K562 (cell line): ENCODE measurements around the gene SLC26A5. TPM values are rescaled to one million over a fixed set of nuclear protein-coding genes. Genes with fewer than 3 reads are reported as not detected.

ENCODE experiments used
- BRD4 ChIP-seq: fragments of 200-600 bp; sonication (generic); IDR thresholded peaks from 2 replicates; pipeline ENCODE4 v1.6.1; 2017; ENCODE audit warnings: inconsistent platforms
- CREB5 ChIP-seq: fragments of 250-450 bp; sonication (Bioruptor Pico); IDR thresholded peaks from 2 replicates; pipeline ENCODE4 v1.5.0; 2020; ENCODE audit warnings: mild to moderate bottlenecking
- PURB ChIP-seq: sonication (generic); formaldehyde crosslinking; IDR thresholded peaks from 2 replicates; pipeline ENCODE4 v1.9.0; 2021; ENCODE audit warnings: low read depth, mild to moderate bottlenecking, missing genetic modification reagents
- RBBP5 ChIP-seq: fragments of 200-600 bp; sonication (generic); IDR thresholded peaks from 2 replicates; pipeline ENCODE4 v1.6.1; 2012; ENCODE audit warnings: borderline replicate concordance, mild to moderate bottlenecking, low read length, control low read depth, inconsistent platforms; ENCODE audit not compliant: insufficient read depth, poor library complexity, severe bottlenecking
- RBM25 ChIP-seq: fragments of 200-400 bp; formaldehyde crosslinking; IDR thresholded peaks from 2 replicates; pipeline ENCODE4 v1.6.1; 2018; ENCODE audit warnings: low read length, low read depth, moderate library complexity; ENCODE audit not compliant: severe bottlenecking
- SREBF2 ChIP-seq: sonication (generic); formaldehyde crosslinking; IDR thresholded peaks from 2 replicates; pipeline ENCODE4 v1.4.0; 2020; ENCODE audit warnings: mild to moderate bottlenecking, missing genetic modification reagents
- THRAP3 ChIP-seq: fragments of 450-650 bp; IDR thresholded peaks from 2 replicates; pipeline ENCODE4 v1.6.1; 2016; ENCODE audit warnings: mild to moderate bottlenecking, inconsistent platforms, borderline replicate concordance
- VEZF1 ChIP-seq: fragments of 200-800 bp; sonication (Bioruptor generic); IDR thresholded peaks from 2 replicates; pipeline ENCODE4 v1.6.1; 2017; ENCODE audit warnings: missing genetic modification characterization, missing compliant biosample characterization
- WHSC1 ChIP-seq: IDR thresholded peaks from one replicate; pipeline ENCODE4 v1.6.1; 2012; ENCODE audit warnings: low read length, control low read depth, inconsistent platforms
- ZC3H11A ChIP-seq: IDR thresholded peaks from 2 replicates; pipeline ENCODE4 v1.6.1; 2012; ENCODE audit warnings: low read depth, low read length, improper control_type of control experiment
- ZNF232 ChIP-seq: sonication (generic); formaldehyde crosslinking; IDR thresholded peaks from 2 replicates; pipeline ENCODE4 v1.8.0; 2022; ENCODE audit warnings: mild to moderate bottlenecking, missing genetic modification reagents
- ZNF407 ChIP-seq: fragments of 450-650 bp; IDR thresholded peaks from 2 replicates; pipeline ENCODE4 v1.6.1; 2016; ENCODE audit warnings: low read depth
- ZNF431 ChIP-seq: sonication (generic); formaldehyde crosslinking; IDR thresholded peaks from 2 replicates; pipeline ENCODE4 v1.8.0; 2022; ENCODE audit warnings: mild to moderate bottlenecking, missing genetic modification reagents
- ZNF639 ChIP-seq, 2 experiments: fragments of 200-800 bp in 1 of 2; sonication (Bioruptor generic) in 1 of 2; sonication (generic) in 1 of 2; formaldehyde crosslinking in 1 of 2; IDR thresholded peaks in 1 of 2; conservative IDR thresholded peaks in 1 of 2; 2 replicates each; pipeline versions ENCODE4 v1.5.0 to v1.6.1; 2016 to 2020; ENCODE audit warnings: missing compliant biosample characterization in 1 of 2, missing genetic modification characterization in 1 of 2, missing genetic modification reagents in 1 of 2
- polyA plus RNA-seq, 8 experiments: library from polyadenylated mRNA; depleted of rRNA in 4 of 8; stranded (reverse) in 5 of 8; unstranded in 3 of 8; fragments of >200 nt; fragmentation: Nextera tagmentation in 2 of 8; fragmentation: Illumina TruSeq in 1 of 8; extraction: Ambion mirVana in 2 of 8; extraction: Trizol in 1 of 8; gene quantifications; 2 replicates each; pipeline versions ENCODE4 v1.2.1 to v1.2.3, GENCODE V29; 2011 to 2014; ENCODE audit warnings: inconsistent platforms in 1 of 8, missing spikeins in 1 of 8
- total RNA-seq, 7 experiments: library from RNA; depleted of rRNA in 6 of 7; stranded (reverse); fragments of >200 nt in 6 of 7; fragmentation: Illumina TruSeq in 2 of 7; extraction: Trizol in 2 of 7; gene quantifications; 2 replicates each; pipeline versions ENCODE4 v1.2.1 to v1.2.3, GENCODE V29; 2011 to 2021; ENCODE audit warnings: low replicate concordance in 1 of 7

SLC26A5 gene
- total and polyA plus RNA-seq, 9 of the 15 experiments (the other 6 are each of a cell fraction or from before 2014, with no cell fraction given): not detected

GRCh38 chr7:103347507-103348267 lies 98.3 kb downstream of the SLC26A5 start, which contains the start of gene PSMC2 (continued):
- TF ChIP-seq ZNF232 (CRISPR knock-in tag) (peak; percentile 70; the same call in 1 of the 2 replicates), WHSC1 (no peak), RBBP5 (peak; percentile 85), ZNF431 (no peak), CREB5 (no peak), ZNF407 (no peak), VEZF1 (CRISPR knock-in tag) (peak; percentile 48; the same call in 1 of the 2 replicates), SREBF2 (CRISPR knock-in tag) (no peak), THRAP3 (no peak), RBM25 (no peak), PURB (no peak), ZNF639 (CRISPR knock-in tag; conservative IDR thresholded peaks at IDR 0.05 in 1 of 2, IDR thresholded peaks at IDR 0.05 in 1 of 2) (peak in 1 of 2 experiments; percentile 59; a peak in 1 of 4 replicates), BRD4 (peak; percentile 87), ZC3H11A (no peak)
